Ishikawa (cell line): ENCODE results near the gene INSIG1.

Experiments used
- MAX ChIP-seq: IDR thresholded peaks from 2 replicates; pipeline ENCODE4 v1.6.1; 2012
- RAD21 ChIP-seq: IDR thresholded peaks from 2 replicates; pipeline ENCODE4 v1.6.1; 2012; ENCODE audit warnings: low read depth
- REST ChIP-seq: IDR thresholded peaks from 2 replicates; pipeline ENCODE4 v1.6.1; 2012; ENCODE audit warnings: low read depth, mild to moderate bottlenecking

- TF ChIP-seq MAX (no peak), REST (no peak), RAD21 (no peak)
Measured at GRCh38 chr7:155266440-155266839, 31.2 kb upstream of the INSIG1 start.
